HL-60/S4 treated with retinoic acid at 250 ng/mL for 4 days and 3 days (cell line): Measurements from ENCODE around the gene LRRFIP2.
"Not testable (repeated sequence)": the region's sequence is repeated elsewhere in the genome, so short reads cannot be mapped to it uniquely, and the experiment has no call there.

Experiments used
- in situ Hi-C: fragments of 300-500 bp; cut with MboI; formaldehyde crosslinking; loops from 2 replicates; pipeline ENCODE4 v1.7.0; 2022; ENCODE audit warnings: low sequenced_read_pairs

Gene LRRFIP2

GRCh38 chr3:37189109-37189508, 14.7 kb upstream of the LRRFIP2 start:
- in situ Hi-C loops: no loop called here

DNA sequence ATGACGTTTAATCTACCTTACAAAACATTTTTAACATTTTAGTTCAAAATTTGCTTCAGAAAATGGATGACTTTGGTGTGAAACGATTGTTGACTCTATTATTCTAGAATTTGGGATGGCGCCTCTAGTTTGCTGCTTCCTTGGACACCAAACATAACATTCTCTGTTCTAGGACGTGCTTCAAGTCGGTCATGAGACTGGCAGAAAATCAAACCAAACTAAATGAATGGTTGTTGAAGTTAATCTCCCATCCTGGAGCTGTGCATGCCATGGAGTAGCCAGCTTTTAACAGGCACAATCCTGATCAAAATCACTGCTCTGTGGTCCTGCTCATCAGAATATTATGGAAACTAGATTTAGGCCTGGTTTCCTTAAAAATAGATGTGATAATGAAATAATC, 9.6 kb upstream of the LRRFIP2 start:
- in situ Hi-C loops: no loop called here

GRCh38 chr3:37183375-37183831, 9.0 kb upstream of the LRRFIP2 start:
- in situ Hi-C loops: no loop called here

DNA sequence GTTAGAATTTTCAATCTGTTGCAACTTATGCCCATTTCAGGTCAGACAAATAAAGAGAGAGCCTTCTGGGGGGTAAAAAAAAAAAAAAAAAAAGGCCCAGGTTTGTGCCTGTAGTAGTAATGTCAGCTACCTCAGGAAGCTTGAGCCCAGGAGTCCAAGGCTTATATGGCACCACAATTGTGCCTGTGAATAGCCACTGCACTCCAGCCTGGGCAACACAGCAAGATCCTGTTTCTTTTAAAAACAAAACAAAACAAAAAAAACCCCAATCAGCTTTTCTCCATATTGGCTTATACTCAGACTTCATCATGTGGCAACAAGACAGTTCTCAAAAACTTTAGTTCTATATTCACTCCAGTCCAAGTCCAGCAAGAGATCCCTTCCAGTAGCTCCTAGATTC, 8.4 kb upstream of the LRRFIP2 start:
- in situ Hi-C loops: no loop called here

DNA sequence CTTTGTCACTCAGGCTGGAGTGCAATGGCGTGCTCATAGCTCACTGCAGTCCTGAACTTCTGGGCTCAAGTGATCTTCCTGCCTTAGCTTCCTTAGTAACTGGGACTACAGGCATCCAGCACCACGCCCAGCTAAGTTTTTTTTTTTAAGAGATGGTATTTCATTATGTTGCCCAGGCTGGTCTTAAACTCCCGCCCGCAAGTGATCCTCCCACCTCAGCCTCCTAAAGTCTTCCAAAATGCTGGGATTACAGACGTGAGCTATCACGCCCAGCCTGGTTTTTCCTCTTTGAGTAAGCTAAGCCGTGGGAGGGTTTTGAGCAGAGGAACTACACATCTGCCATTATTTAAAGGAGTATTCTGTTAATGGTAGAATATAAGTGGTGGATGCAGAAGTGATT, 7.4 kb upstream of the LRRFIP2 start:
- in situ Hi-C loops: no loop called here

- in situ Hi-C loops: no loop called here
Observed at GRCh38 chr3:37179144-37179967, 5.0 kb upstream of the LRRFIP2 start.

DNA sequence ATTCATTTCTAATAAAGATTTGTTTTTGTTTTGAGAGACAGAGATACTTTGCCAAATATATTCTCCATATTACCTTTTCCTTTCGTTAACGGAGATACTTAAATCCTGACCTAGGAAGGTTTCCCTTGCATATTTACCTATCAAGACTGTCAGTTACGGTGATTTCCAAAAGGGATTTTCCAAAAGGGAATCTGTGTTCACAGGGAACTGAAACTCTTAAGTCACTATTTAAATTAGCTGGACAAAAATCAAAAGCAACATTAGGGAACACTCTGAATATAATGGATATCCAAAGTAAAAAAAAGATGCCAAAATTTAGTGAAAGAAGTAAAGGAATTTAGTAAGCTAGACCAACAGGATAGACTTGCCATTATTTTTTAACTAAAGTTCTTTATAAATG, 576 bp downstream of the LRRFIP2 start:
- in situ Hi-C loops: no loop called here

GRCh38 chr3:37171144-37171543, 3.2 kb downstream of the LRRFIP2 start:
- in situ Hi-C loops: no loop called here

DNA sequence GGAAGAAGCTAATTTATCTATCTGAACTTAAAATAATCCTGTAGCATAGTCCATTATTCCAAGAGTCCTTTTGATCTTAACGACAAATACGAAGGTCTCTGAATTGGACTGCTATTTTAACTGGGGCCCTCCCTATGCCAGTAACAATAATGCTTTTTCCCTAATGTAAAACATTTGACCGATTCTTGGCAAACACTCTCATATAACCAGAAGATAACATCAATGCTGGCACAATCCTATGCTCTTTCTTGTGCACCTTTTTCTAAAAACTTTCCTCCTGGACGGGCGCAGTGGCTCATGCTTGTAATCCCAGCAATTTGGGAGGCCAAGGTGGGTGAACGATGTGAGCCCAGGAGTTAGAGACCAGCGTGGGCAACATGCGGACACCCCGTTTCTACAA, 3.9 kb downstream of the LRRFIP2 start:
- in situ Hi-C loops: no loop called here

DNA sequence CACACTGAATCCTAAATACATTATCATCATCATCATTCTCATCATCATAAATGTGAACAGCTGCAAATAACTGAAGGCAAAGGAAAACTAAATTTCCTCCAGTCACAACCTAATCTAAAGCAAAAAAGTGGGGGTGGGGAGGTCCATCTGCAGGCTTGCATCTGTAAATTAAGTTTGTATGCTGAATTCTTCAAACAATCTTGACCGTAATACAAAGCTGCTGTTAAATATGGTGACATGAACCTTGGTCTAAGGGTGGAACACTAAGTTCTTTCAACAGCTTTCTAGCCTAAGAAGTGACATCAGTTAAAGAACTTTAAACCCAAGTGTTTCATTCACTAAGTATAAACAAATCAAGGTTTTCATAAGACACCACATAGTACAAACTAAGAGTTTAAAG, 4.3 kb downstream of the LRRFIP2 start:
- in situ Hi-C loops: no loop called here

- in situ Hi-C loops: no loop called here
Observed at GRCh38 chr3:37168896-37169295, 5.5 kb downstream of the LRRFIP2 start.

DNA sequence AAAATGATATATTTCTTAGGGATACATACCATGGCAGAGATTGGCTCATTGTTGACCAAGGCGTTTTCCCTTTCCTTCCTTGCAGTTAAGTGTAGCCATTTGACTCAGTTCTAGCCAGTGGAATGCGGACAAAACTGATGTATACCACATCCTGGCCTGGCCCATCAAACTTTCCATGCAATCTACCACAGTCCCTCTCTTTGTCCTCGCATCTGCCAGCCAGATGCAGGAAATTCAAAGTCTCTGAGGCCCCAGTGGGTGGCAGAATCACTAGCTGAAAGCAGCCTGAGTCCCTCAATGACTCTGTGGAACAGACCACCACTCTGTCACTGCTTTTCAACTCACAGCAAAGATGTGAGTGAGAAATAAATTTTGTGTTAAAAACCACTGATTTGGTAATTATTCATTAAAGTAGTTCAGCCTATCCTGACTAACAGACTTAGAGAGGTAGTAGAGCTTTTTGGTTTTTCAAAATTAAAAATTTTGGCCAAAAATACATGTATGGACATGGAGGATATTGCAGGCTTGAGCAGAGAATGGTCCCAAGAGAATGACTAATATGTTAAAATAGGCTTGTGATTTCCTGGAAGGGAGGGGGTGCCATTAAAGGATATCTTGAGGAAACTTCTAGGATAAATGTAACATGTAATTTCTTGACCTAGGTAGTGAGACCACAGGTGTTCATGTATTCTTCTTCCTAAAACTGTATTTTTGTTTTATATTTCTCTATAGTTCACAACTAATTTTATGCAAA, 10.9 kb downstream of the LRRFIP2 start:
- in situ Hi-C loops: no loop called here

GRCh38 chr3:37162501-37163245, 11.7 kb downstream of the LRRFIP2 start:
- in situ Hi-C loops: no loop called here

GRCh38 chr3:37161351-37161750, 13.0 kb downstream of the LRRFIP2 start:
- in situ Hi-C loops: no loop called here

DNA sequence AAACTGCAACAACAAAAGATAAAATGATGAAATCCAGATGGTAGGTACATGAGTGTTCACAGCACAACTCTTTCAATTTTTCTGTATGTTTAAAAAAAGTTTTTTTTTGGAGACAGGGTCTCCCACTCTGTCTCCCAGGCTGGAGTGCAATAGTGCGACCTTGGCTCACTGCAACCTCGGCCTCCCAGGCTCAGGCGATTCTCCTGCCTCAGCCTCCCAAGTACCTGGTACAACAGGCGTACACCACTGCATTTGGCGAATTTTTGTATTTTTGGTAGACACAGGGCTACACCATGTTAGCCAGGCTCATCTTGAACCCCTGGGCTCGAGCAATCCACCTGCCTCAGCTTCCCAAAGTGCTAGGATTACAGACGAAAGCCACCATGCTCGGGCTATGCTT, 18.6 kb downstream of the LRRFIP2 start:
- in situ Hi-C loops: no loop called here

DNA sequence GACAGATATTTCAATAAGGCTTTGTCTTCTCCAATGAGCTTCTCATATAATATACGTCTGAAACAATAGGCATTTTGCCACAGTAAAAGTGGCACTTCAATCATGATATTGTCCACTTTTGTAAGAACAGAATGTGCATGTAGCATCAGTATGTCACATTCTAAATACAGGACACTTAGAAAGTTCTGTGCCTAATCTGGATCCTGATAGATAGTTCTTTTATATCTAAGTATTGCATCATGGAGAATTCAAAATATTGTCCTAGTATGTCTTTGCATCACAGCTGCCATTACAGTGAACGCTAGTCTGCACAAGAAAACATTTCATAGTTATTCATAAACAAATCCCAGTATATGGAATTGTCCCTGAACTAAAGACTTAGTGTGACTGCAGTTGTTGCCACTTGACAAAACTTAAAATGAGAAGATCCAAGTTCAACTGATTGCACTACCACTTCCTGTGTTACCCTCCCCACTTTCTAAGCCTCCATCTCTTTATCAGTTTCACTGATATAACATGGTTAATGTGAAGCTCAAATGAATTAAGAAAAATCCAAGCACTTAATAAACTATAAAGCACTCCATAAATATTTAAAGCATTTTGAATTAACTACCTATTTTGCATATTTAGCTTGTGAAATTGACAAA, 19.6 kb downstream of the LRRFIP2 start:
- in situ Hi-C loops: no loop called here

DNA sequence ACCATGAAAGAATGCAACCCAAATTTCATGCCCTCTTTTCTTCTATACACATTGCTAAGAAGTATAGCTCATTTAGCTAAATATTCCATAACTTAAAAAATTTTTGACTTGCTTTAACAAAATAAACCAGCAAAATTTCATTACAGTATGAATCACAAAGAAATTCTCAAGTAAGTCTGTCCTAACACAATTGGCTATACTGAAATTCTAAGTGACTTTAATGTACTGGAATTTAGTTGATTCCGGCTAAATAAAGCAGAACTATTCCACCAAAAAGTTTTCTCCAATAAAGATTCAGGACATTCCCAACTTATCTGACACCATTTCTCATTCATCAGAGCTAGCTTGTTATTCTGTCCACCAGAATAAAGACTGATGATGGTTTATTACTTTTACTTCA, 23.8 kb downstream of the LRRFIP2 start:
- in situ Hi-C loops: no loop called here

DNA sequence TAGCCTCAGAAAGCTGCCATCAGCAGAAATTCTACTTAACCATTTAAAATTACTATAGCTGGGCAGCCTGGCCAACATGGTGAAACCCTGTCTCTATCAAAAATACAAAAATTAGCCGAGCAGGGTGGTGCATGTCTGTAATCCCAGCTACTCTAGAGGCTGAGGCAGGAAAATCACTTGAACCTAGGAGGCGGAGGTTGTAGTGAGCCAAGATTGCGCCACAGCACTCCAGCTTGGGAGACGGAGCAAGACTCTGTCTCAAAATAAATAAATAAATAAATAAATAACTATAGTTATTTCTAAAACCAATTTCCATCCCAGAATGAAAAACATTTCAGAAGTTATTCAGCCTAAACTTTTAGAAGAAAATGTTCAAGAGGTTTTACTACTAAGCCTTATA, 25.1 kb downstream of the LRRFIP2 start:
- in situ Hi-C loops: no loop called here

DNA sequence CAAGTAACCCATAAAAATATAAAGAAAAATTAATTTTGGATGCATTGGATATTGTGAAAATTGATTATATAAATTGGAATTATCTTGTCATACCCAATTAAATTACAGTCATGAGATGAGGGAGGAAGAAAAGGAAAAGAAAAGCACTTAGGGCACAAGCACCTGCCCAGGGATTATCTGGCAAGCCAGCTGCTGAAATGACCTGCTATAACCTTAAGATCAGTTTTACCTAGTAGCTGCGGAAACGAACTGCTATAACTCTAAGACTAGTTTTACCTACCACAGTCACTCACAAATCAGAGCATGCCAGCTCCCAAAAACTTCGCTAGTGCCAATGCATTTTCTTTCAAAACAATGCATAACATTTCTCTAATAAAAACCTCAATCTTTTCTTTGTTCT, 26.2 kb downstream of the LRRFIP2 start:
- in situ Hi-C loops: no loop called here

DNA sequence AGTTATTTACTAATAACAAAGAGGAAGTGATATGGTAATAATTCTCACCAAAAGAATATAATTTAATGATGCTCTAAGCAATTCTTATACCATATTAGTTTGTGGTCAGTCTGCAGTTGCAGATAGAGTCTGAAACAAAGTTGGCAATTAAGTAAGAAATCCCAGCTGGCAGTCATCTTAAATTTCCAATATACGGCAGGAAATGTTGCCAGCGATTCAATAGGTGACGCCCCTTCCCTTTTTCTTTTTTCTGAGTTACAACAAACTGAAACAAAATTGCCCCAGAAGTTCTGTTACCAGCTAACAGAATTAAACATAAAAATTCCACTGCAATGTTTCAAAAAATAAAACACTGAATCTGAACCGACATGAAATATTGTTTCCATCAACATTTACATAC, 26.7 kb downstream of the LRRFIP2 start:
- in situ Hi-C loops: no loop called here

DNA sequence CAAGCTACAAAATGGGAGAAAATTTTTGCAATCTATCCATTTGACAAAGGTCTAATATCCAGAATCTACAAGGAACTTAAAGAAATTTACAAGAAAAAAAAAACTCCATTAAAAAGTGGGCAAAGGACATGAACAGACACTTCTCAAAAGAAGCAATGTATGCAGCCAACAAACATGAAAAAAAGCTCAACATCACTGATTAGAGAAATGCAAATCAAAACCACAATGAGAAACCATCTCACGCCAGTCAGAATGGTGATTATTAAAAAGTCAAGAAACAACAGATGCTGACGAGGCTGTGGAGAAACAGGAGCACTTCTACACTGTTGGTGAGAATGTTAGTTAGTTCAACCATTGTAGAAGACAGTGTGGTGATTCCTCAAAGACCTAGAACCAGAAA, 27.5 kb downstream of the LRRFIP2 start:
- in situ Hi-C loops: not testable (repeated sequence)
